Cardiac fibroblast (primary cell): Measurements from ENCODE around the gene LPP.

Experiments
- DNase-seq, 2 donors: peaks; one replicate each; pipeline versions ENCODE4 v3.0.0 to v3.0.0-alpha.2; 2010; ENCODE audit warnings: low read depth in 2 of 2
- H3K4me3 ChIP-seq, 2 donors: replicated peaks in 1 of 2; 1 replicate in 1 of 2; 2 replicates in 1 of 2; pipeline ENCODE4 v1.5.1; 2011; ENCODE audit warnings: low read depth in 2 of 2, low read length in 2 of 2, mild to moderate bottlenecking in 2 of 2, moderate library complexity in 1 of 2
- TF ChIP-seq, protein P1 (sequence below): IDR thresholded peaks from one replicate; pipeline ENCODE4 v1.5.1; 2011; ENCODE audit warnings: low read depth, mild to moderate bottlenecking, low read length, inconsistent platforms

The LPP gene

DNA sequence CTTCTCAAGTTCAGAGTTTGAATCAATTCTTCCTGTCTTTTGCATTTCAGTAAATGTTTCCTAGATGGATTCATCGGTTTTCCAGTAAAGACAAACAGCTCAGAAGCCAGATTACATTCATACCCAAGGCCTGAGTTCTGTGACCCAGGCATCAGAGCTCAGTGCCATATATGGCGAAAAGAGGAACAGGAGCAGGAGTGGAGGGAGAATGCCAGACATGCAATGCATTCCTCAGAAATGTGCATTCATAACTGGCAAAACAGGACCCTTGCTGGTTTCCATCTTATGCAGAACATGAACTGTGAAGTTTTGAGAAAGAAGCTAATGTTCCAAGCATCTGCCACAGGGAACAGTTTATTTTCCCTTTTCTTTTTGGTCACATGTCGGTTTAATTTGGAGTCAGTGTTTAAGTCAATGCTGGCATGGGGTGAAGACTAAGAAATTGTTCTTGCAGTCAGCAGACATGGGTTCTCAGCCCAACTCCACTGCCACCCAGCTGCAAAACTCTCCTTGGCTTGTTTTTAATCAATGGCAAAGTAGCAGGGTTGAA lies 116.5 kb downstream of the LPP start:
- peak; percentile 95 to 98 for DNase-seq
- H3K4me3 ChIP-seq, result no peak overlapping the region
- TF ChIP-seq, protein P1, sequence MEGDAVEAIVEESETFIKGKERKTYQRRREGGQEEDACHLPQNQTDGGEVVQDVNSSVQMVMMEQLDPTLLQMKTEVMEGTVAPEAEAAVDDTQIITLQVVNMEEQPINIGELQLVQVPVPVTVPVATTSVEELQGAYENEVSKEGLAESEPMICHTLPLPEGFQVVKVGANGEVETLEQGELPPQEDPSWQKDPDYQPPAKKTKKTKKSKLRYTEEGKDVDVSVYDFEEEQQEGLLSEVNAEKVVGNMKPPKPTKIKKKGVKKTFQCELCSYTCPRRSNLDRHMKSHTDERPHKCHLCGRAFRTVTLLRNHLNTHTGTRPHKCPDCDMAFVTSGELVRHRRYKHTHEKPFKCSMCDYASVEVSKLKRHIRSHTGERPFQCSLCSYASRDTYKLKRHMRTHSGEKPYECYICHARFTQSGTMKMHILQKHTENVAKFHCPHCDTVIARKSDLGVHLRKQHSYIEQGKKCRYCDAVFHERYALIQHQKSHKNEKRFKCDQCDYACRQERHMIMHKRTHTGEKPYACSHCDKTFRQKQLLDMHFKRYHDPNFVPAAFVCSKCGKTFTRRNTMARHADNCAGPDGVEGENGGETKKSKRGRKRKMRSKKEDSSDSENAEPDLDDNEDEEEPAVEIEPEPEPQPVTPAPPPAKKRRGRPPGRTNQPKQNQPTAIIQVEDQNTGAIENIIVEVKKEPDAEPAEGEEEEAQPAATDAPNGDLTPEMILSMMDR, result no peak

DNA sequence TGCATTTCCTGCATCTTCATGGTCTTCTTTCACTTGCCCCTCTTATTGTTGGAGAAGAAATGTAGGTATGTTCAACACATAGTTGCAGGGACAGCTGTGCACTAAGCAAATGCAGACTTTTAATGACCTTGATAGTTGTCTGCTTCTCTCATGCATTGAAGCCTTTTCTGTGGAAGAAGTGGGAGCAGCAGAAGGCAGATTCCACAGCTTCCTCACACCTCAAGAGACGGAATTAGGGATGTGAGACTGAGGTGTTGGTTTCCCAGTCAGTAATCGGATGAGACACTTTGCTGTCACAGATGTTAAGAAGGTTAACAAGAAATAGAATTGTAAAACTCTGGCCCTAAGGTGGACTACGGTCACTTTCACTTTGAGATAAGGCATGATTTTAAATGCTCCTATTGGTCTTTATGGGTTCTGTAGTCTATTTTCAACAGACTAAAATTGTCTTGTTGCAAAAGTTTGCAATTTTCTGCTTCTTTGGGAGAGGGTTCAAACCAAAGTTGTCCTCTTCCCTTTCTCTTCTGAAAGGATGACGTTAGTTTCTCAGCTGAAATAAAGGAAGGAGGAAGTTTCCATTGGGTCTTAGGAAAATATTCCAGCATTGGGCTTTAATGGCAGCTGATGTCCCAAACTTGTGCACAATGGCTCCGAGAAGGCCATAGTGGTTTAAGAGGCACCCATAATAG lies 117.4 kb downstream of the LPP start:
- no peak overlapping the region for H3K4me3 ChIP-seq
- TF ChIP-seq, protein P1, result no peak
- no peak for DNase-seq

DNA sequence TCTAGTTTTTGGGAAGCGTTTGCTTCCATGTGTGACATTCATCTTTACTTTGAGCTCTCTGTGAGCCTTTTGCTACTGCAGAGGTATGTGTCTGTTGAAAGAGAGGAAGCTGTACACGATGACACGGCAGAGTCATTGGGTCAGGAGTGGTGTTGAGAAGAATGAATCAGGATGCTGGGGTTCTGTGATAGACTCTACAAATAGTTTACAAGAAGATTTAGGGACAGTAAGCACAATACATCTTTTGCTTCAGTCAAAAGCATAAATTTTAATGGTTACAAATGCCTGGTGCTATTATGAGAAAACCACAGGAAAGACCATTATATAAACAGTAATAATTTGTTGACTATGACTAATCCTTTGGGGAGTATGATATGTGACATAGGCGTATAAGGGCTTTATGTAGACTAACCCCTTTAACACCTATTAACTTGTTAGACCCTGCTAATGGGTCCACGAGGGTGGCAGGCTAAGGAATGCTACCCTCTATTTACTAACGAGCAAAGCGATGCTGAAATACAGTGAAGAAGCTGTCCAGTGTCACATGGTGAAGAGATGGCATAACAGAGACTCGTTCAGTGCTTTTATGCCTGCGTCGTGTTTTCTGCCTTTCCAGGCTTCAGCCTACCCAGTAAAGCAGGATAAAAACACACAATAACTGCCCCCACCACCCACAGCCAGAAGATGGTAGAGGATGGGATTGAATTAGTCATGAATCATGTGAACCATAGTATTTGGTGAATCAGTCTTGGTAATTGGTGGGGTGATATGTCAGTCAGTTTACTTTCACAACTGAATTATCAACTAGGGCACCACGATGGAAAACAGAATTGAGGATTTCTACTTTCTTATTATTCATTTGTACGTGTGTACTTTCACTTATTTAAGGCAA lies 118.8 kb downstream of the LPP start:
- H3K4me3 ChIP-seq, result no peak overlapping the region
- TF ChIP-seq, protein P1, result no peak
- DNase-seq, result peak; percentile 60 to 91

GRCh38 chr3:188274249-188274915 lies 120.4 kb downstream of the LPP start:
- DNase-seq, result peak in 1 of 2 donors; percentile 33
- TF ChIP-seq, protein P1, result no peak
- H3K4me3 ChIP-seq, result no peak overlapping the region

GRCh38 chr3:188276375-188276774 lies 122.4 kb downstream of the LPP start:
- H3K4me3 ChIP-seq, result no peak overlapping the region
- TF ChIP-seq, protein P1, result no peak
- no peak for DNase-seq

DNA sequence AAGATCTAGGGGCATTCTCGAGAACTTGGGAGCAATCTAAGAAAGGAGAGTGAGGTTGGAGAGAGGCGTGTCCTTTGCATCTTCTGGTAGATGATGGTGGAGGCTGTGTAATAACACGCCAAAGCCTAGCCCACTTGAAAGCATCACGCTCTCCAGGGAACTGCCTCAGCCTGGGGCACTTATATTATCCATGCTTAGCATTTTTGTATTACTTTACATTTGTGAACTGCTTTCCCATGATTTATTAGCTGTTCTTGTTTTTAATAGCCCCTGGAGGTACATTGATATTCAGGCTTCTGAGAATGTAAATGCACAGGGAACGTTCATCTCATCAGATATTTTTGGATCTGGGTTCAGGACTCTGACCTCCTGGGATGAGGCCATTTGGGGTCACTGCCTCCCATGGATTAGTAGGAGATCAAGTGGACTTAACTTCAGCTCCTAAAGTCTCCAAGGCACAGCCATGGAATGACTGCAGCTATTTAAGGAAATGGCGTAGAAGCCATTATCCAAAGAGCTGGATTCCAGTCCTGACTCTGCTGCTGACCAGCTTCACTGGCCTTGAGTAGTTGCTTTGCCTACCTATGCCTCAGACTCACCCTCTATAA lies 124.9 kb downstream of the LPP start:
- H3K4me3 ChIP-seq, result no peak overlapping the region
- TF ChIP-seq, protein P1, result no peak

More for the DNA sequence above, 124.9 kb downstream of the LPP start:
- DNase-seq, result no peak
